T-cell (primary cell): Measurements from ENCODE around the gene ZCCHC7. TPM values are rescaled to one million over a fixed set of nuclear protein-coding genes. Genes with fewer than 3 reads are reported as not detected.

Experiments
- ATAC-seq, 4 experiments: fragments of 200-7000 bp in 3 of 4; fragments of 150-1000 bp in 1 of 4; cut with Tn5 transposase; replicated peaks in 1 of 4; 1 replicate in 3 of 4; 2 replicates in 1 of 4; pipeline ENCODE4 v1.10.0; 2021; ENCODE audit warnings: moderate library complexity in 3 of 4, mild to moderate bottlenecking in 2 of 4, moderate number of reproducible peaks in 1 of 4
- CTCF ChIA-PET, 2 donors: fragments of 300-600 bp; sonication (Branson Sonifier 250); formaldehyde crosslinking; loops; one replicate each; lab custom pipeline; 2022; ENCODE audit warnings: antibody characterized with exemption in 2 of 2; lab: Charles Lee
- POLR2A ChIA-PET, 2 donors: fragments of 300-600 bp; sonication (Branson Sonifier 250); formaldehyde crosslinking; loops; one replicate each; lab custom pipeline; 2022; ENCODE audit warnings: antibody characterized with exemption in 2 of 2; lab: Charles Lee
- DNase-seq, 35 experiments: peaks; one replicate each; pipeline versions ENCODE4 v3.0.0 to v3.0.0-alpha.2; 2013 to 2023
- H3K27ac ChIP-seq: one replicate; pipeline ENCODE4 v1.5.1; 2013; ENCODE audit warnings: low read length
- H3K27me3 ChIP-seq, 2 experiments: replicated peaks in 1 of 2; 1 replicate in 1 of 2; 2 replicates in 1 of 2; pipeline versions ENCODE4 v1.6.1 to v1.7.0; 2013; ENCODE audit warnings: low read length in 1 of 2, mixed read lengths in 1 of 2; ENCODE audit not compliant: control insufficient read depth in 2 of 2, insufficient read depth in 2 of 2; ENCODE audit errors: extremely low read depth in 1 of 2
- H3K36me3 ChIP-seq, 2 donors: 1 replicate in 1 of 2; 2 replicates in 1 of 2; pipeline versions ENCODE4 v1.6.1 to v1.7.0; 2013; ENCODE audit warnings: low read length in 1 of 2; ENCODE audit not compliant: control insufficient read depth in 2 of 2, insufficient read depth in 1 of 2; ENCODE audit errors: extremely low read depth in 1 of 2
- H3K4me1 ChIP-seq, 2 experiments: 1 replicate in 1 of 2; 2 replicates in 1 of 2; pipeline versions ENCODE4 v1.6.1 to v1.7.0; 2013; ENCODE audit warnings: low read length in 2 of 2, mixed read lengths in 1 of 2; ENCODE audit not compliant: insufficient read depth in 2 of 2, control insufficient read depth in 1 of 2; ENCODE audit errors: extremely low read depth in 1 of 2
- H3K4me3 ChIP-seq, 2 donors: 1 replicate in 1 of 2; 2 replicates in 1 of 2; pipeline versions ENCODE4 v1.5.1 to v1.7.0; 2013; ENCODE audit warnings: mild to moderate bottlenecking in 2 of 2, low read length in 1 of 2, moderate library complexity in 1 of 2; ENCODE audit not compliant: control insufficient read depth in 1 of 2; ENCODE audit errors: extremely low read depth in 1 of 2
- H3K9me3 ChIP-seq: 2 replicates; pipeline ENCODE4 v1.7.0; 2013
- H3K27ac Mint-ChIP-seq, 2 donors: one replicate each; pipeline ENCODE4 v1.8.0; 2020 to 2021; ENCODE audit warnings: mild to moderate bottlenecking in 2 of 2, mixed read lengths in 2 of 2
- H3K27me3 Mint-ChIP-seq, 2 donors: one replicate each; pipeline ENCODE4 v1.8.0; 2021 to 2022; ENCODE audit warnings: mixed read lengths in 2 of 2
- H3K36me3 Mint-ChIP-seq: one replicate; pipeline ENCODE4 v1.8.0; 2021; ENCODE audit warnings: mixed read lengths
- H3K4me1 Mint-ChIP-seq, 3 donors: one replicate each; pipeline ENCODE4 v1.8.0; 2020 to 2022; ENCODE audit warnings: mixed read lengths in 3 of 3, mild to moderate bottlenecking in 1 of 3
- H3K4me3 Mint-ChIP-seq, 3 donors: one replicate each; pipeline ENCODE4 v1.8.0; 2020 to 2022; ENCODE audit warnings: mild to moderate bottlenecking in 3 of 3, mixed read lengths in 3 of 3, moderate library complexity in 3 of 3
- H3K9me3 Mint-ChIP-seq, 3 donors: one replicate each; pipeline ENCODE4 v1.8.0; 2020 to 2022; ENCODE audit warnings: mixed read lengths in 3 of 3
- WGBS: methylation state at CpG from one replicate; pipeline ENCODE4 v1.1.5; 2013; ENCODE audit warnings: missing lambda C conversion rate; ENCODE audit not compliant: insufficient coverage; 5-methylcytosine and 5-hydroxymethylcytosine counted together
- total RNA-seq, 35 experiments: library from RNA in 6 of 35; stranded (reverse) in 6 of 35; fragments of 120-200 nt in 1 of 35; gene quantifications; one replicate each; pipeline versions ENCODE4 v1.2.1 to v1.2.4 and lab custom pipeline; 2013 to 2026

The ZCCHC7 gene
- total RNA-seq, 5 donors from 2014 or later (not counting 1 experiment from before 2014, with no cell fraction given) = 29.1 to 44.2 (median 33.5) TPM

GRCh38 chr9:37350486-37351190, 230.3 kb downstream of the ZCCHC7 start:
- Histone ChIP-seq H3K27me3 (no peaks in the 10 kb centered on the region), H3K27ac (no peak overlapping the region), H3K4me3 (no peak overlapping the region), H3K4me1 (no peaks in the 10 kb centered on the region), H3K9me3 (no peaks in the 10 kb centered on the region), H3K36me3 (peaks cover 5 to 24% of the 10 kb centered on the region in 2 donors)
- Mint-ChIP-seq H3K27me3 (no peaks in the 10 kb centered on the region), H3K9me3 (no peaks in the 10 kb centered on the region), H3K4me1 (no peaks in the 10 kb centered on the region), H3K36me3 (peaks cover 56% of the 10 kb centered on the region), H3K4me3 (no peak overlapping the region), H3K27ac (no peak overlapping the region)
- ChIA-PET CTCF (no interaction called here), POLR2A (no interaction called here)
- no peak for ATAC-seq
- 80% methylated on average over 1 of the region's 2 CpGs for WGBS
- DNase-seq = no peak

- Histone ChIP-seq H3K9me3 (no peaks in the 10 kb centered on the region), H3K27me3 (no peaks in the 10 kb centered on the region), H3K4me3 (no peak overlapping the region), H3K36me3 (peaks cover 3 to 28% of the 10 kb centered on the region in 2 donors), H3K4me1 (no peaks in the 10 kb centered on the region), H3K27ac (no peak overlapping the region)
- no peak overlapping the region for H3K27ac Mint-ChIP-seq
- no peak for ATAC-seq
- no peak overlapping the region for H3K4me3 Mint-ChIP-seq
- no peaks in the 10 kb centered on the region for H3K4me1 Mint-ChIP-seq
- ChIA-PET POLR2A (no interaction called here), CTCF (no interaction called here)
- H3K27me3 Mint-ChIP-seq = no peaks in the 10 kb centered on the region
- DNase-seq = no peak
- no peaks in the 10 kb centered on the region for H3K9me3 Mint-ChIP-seq
- WGBS = no CpG with 5 or more reads among the region's 2 CpGs
- peaks cover 71% of the 10 kb centered on the region for H3K36me3 Mint-ChIP-seq
These were observed 233.4 kb downstream of the ZCCHC7 start for GRCh38 chr9:37353791-37354190.

- H3K36me3 Mint-ChIP-seq = peaks cover 28% of the 10 kb centered on the region
- WGBS = 94% methylated on average over 4 of the region's 4 CpGs
- H3K27ac ChIP-seq = no peak overlapping the region
- peaks cover 0 to 5% of the 10 kb centered on the region in 2 donors for H3K36me3 ChIP-seq
- H3K4me3 Mint-ChIP-seq = no peak overlapping the region
- H3K27me3 Mint-ChIP-seq = no peaks in the 10 kb centered on the region
- no peaks in the 10 kb centered on the region for H3K9me3 Mint-ChIP-seq
- H3K4me1 Mint-ChIP-seq = peaks cover 0 to 5% (median 5%) of the 10 kb centered on the region in 3 donors
- no peaks in the 10 kb centered on the region for H3K27me3 ChIP-seq
- ChIA-PET CTCF (no interaction called here), POLR2A (no interaction called here)
- DNase-seq (no peak), ATAC-seq (no peak)
- no peaks in the 10 kb centered on the region for H3K9me3 ChIP-seq
- H3K4me1 ChIP-seq = no peaks in the 10 kb centered on the region
- no peak overlapping the region for H3K27ac Mint-ChIP-seq
- no peak overlapping the region for H3K4me3 ChIP-seq
These were observed 242.1 kb downstream of the ZCCHC7 start for GRCh38 chr9:37362430-37362829.

- H3K4me1 ChIP-seq = no peaks in the 10 kb centered on the region
- H3K27me3 ChIP-seq = no peaks in the 10 kb centered on the region
- peaks cover 0 to 5% of the 10 kb centered on the region in 2 donors for H3K36me3 ChIP-seq
- Mint-ChIP-seq H3K4me1 (peaks cover 0 to 5% (median 5%) of the 10 kb centered on the region in 3 donors), H3K9me3 (no peaks in the 10 kb centered on the region), H3K4me3 (no peak overlapping the region), H3K27ac (no peak overlapping the region), H3K27me3 (no peaks in the 10 kb centered on the region), H3K36me3 (peaks cover 21% of the 10 kb centered on the region)
- 92% methylated on average over 4 of the region's 4 CpGs for WGBS
- no peak overlapping the region for H3K27ac ChIP-seq
- ChIA-PET CTCF (no interaction called here), POLR2A (no interaction called here)
- DNase-seq (no peak), ATAC-seq (no peak)
- no peak overlapping the region for H3K4me3 ChIP-seq
- no peaks in the 10 kb centered on the region for H3K9me3 ChIP-seq
These were observed 242.8 kb downstream of the ZCCHC7 start for GRCh38 chr9:37363124-37363523.

GRCh38 chr9:37364136-37364535, 243.8 kb downstream of the ZCCHC7 start:
- no peak overlapping the region for H3K27ac Mint-ChIP-seq
- CTCF ChIA-PET = interaction anchor here in 1 of 2 donors (1.0 kb wide), 1 partner anchor 491 kb away, joined by 3 read pairs; no protein-coding TSS in a partner anchor
- no peaks in the 10 kb centered on the region for H3K4me1 ChIP-seq
- peaks cover 0 to 5% (median 5%) of the 10 kb centered on the region in 3 donors for H3K4me1 Mint-ChIP-seq
- H3K36me3 ChIP-seq = peaks cover 0 to 5% of the 10 kb centered on the region in 2 donors
- no peak overlapping the region for H3K4me3 ChIP-seq
- DNase-seq (no peak), ATAC-seq (no peak)
- POLR2A ChIA-PET = no interaction called here
- no peak overlapping the region for H3K4me3 Mint-ChIP-seq
- H3K9me3 ChIP-seq = no peaks in the 10 kb centered on the region
- H3K27me3 Mint-ChIP-seq = no peaks in the 10 kb centered on the region
- peaks cover 13% of the 10 kb centered on the region for H3K36me3 Mint-ChIP-seq
- H3K9me3 Mint-ChIP-seq = no peaks in the 10 kb centered on the region
- WGBS = 100% methylated on average over 1 of the region's 4 CpGs
- H3K27me3 ChIP-seq = no peaks in the 10 kb centered on the region
- no peak overlapping the region for H3K27ac ChIP-seq

- Histone ChIP-seq H3K4me3 (no peak overlapping the region), H3K36me3 (peaks cover 0 to 5% of the 10 kb centered on the region in 2 donors), H3K9me3 (no peaks in the 10 kb centered on the region), H3K27me3 (no peaks in the 10 kb centered on the region), H3K27ac (no peak overlapping the region), H3K4me1 (no peaks in the 10 kb centered on the region)
- ATAC-seq = no peak
- Mint-ChIP-seq H3K4me1 (peaks cover 0 to 9% (median 5%) of the 10 kb centered on the region in 3 donors), H3K4me3 (no peak overlapping the region), H3K27ac (no peak overlapping the region), H3K27me3 (no peaks in the 10 kb centered on the region), H3K9me3 (no peaks in the 10 kb centered on the region), H3K36me3 (peaks cover 9% of the 10 kb centered on the region)
- DNase-seq = peak in 6 of 35 experiments; percentile 7 to 34 (median 11)
- no CpG with 5 or more reads among the region's 4 CpGs for WGBS
- ChIA-PET CTCF (interaction anchor here (0.6 to 1.0 kb wide), 3 partner anchors 269 to 492 kb away, joined by 3 to 6 read pairs (median 3); no protein-coding TSS in a partner anchor), POLR2A (interaction anchor here in 1 of 2 donors (0.6 kb wide), 1 partner anchor 698 kb away, joined by 9 read pairs; no protein-coding TSS in a partner anchor)
These were observed 244.5 kb downstream of the ZCCHC7 start for GRCh38 chr9:37364751-37365360.
